Neural progenitor cell (in vitro differentiated cells): ENCODE results near the gene CAPN11. TPM values are rescaled to one million over a fixed set of nuclear protein-coding genes. Genes with fewer than 3 reads are reported as not detected.
"Not testable (repeated sequence)": the region's sequence is repeated elsewhere in the genome, so short reads cannot be mapped to it uniquely, and the experiment has no call there.

Experiments
- DNase-seq: peaks from one replicate; pipeline ENCODE4 v3.0.0-alpha.2; 2016; ENCODE audit warnings: low spot score
- H2AFZ ChIP-seq: fragments of 200-600 bp; sonication (generic); replicated peaks from 2 replicates; pipeline ENCODE4 v1.6.1; 2016; ENCODE audit warnings: antibody characterized with exemption
- H3F3A ChIP-seq: fragments of 200-600 bp; sonication (generic); 2 replicates; pipeline ENCODE4 v1.6.1; 2016; ENCODE audit warnings: antibody characterized with exemption, low read depth
- H3K27ac ChIP-seq: fragments of 200-600 bp; sonication (generic); 2 replicates; pipeline ENCODE4 v1.5.1; 2016; ENCODE audit warnings: mild to moderate bottlenecking
- H3K27me3 ChIP-seq: fragments of 200-600 bp; sonication (generic); 2 replicates; pipeline ENCODE4 v1.6.1; 2016; ENCODE audit warnings: mild to moderate bottlenecking, moderate library complexity
- H3K36me3 ChIP-seq: fragments of 200-600 bp; sonication (generic); 2 replicates; pipeline ENCODE4 v1.5.1; 2016
- H3K4me1 ChIP-seq: fragments of 200-600 bp; sonication (generic); 2 replicates; pipeline ENCODE4 v1.6.1; 2016; ENCODE audit warnings: mixed run types
- H3K4me2 ChIP-seq: fragments of 200-600 bp; sonication (generic); 2 replicates; pipeline ENCODE4 v1.6.1; 2016
- H3K4me3 ChIP-seq: fragments of 200-600 bp; sonication (generic); 2 replicates; pipeline ENCODE4 v1.5.1; 2016
- H3K79me2 ChIP-seq: fragments of 200-600 bp; sonication (generic); 2 replicates; pipeline ENCODE4 v1.6.1; 2016; ENCODE audit warnings: low read depth
- H3K9ac ChIP-seq: fragments of 200-600 bp; sonication (generic); 2 replicates; pipeline ENCODE4 v1.6.1; 2016
- H3K9me3 ChIP-seq: fragments of 200-600 bp; sonication (generic); 2 replicates; pipeline ENCODE4 v1.5.1; 2016; ENCODE audit warnings: low read depth
- H4K20me1 ChIP-seq: fragments of 200-600 bp; sonication (generic); 2 replicates; pipeline ENCODE4 v1.6.1; 2016; ENCODE audit warnings: low read depth
- H3K27ac Mint-ChIP-seq: 3 replicates; pipeline ENCODE4 v1.8.0; 2021; ENCODE audit warnings: mixed read lengths
- H3K27me3 Mint-ChIP-seq: 2 replicates; pipeline ENCODE4 v1.8.0; 2022; ENCODE audit warnings: low read depth, mild to moderate bottlenecking, inconsistent platforms, moderate library complexity, mixed read lengths; ENCODE audit not compliant: insufficient read depth
- H3K36me3 Mint-ChIP-seq: 3 replicates; pipeline ENCODE4 v1.8.0; 2021; ENCODE audit warnings: mixed read lengths
- H3K4me1 Mint-ChIP-seq: 3 replicates; pipeline ENCODE4 v1.8.0; 2021; ENCODE audit warnings: mixed read lengths
- H3K4me3 Mint-ChIP-seq: 3 replicates; pipeline ENCODE4 v1.8.0; 2021; ENCODE audit warnings: mild to moderate bottlenecking, moderate library complexity, mixed read lengths
- H3K9me3 Mint-ChIP-seq: 3 replicates; pipeline ENCODE4 v1.8.0; 2020; ENCODE audit warnings: mixed read lengths
- CTCF ChIP-seq: fragments of 200-600 bp; sonication (generic); IDR thresholded peaks from 2 replicates; pipeline ENCODE4 v1.5.1; 2017; ENCODE audit warnings: antibody characterized with exemption, mild to moderate bottlenecking
- EZH2 ChIP-seq: fragments of 200-600 bp; sonication (generic); IDR thresholded peaks from 2 replicates; pipeline ENCODE4 v1.6.1; 2017; ENCODE audit warnings: antibody characterized with exemption, mild to moderate bottlenecking, moderate library complexity
- EZH2phosphoT487 ChIP-seq: fragments of 200-600 bp; sonication (generic); IDR thresholded peaks from 2 replicates; pipeline ENCODE4 v1.6.1; 2017; ENCODE audit warnings: antibody characterized with exemption
- total RNA-seq: library from RNA; depleted of rRNA; stranded (reverse); fragments of >200 nt; gene quantifications from 2 replicates; pipeline ENCODE4 v1.2.3, GENCODE V29; 2015; ENCODE audit warnings: low replicate concordance

Gene CAPN11
- total RNA-seq, 1 donor from 2014 or later: 0.49 TPM

- H2AFZ ChIP-seq: peak overlapping the region; percentile 100
- H3K27me3 ChIP-seq: no peaks in the 10 kb centered on the region
- H3K9me3 Mint-ChIP-seq: no peaks in the 10 kb centered on the region
- DNase-seq: peak; percentile 25
- TF ChIP-seq EZH2 (no peak), EZH2phosphoT487 (no peak), CTCF (no peak)
- H3F3A ChIP-seq: peaks cover 12% of the 10 kb centered on the region
- H4K20me1 ChIP-seq: no peaks in the 10 kb centered on the region
- H3K9ac ChIP-seq: no peak overlapping the region
- peak overlapping the region; percentile 9 for H3K4me3 Mint-ChIP-seq
- no peaks in the 10 kb centered on the region for H3K79me2 ChIP-seq
- no peaks in the 10 kb centered on the region for H3K36me3 Mint-ChIP-seq
- peaks cover 13% of the 10 kb centered on the region for H3K27me3 Mint-ChIP-seq
- no peaks in the 10 kb centered on the region for H3K36me3 ChIP-seq
- peak overlapping the region; percentile 43 for H3K27ac Mint-ChIP-seq
- no peak overlapping the region for H3K4me3 ChIP-seq
- H3K9me3 ChIP-seq: no peaks in the 10 kb centered on the region
- no peak overlapping the region for H3K27ac ChIP-seq
- H3K4me2 ChIP-seq: peak overlapping the region; percentile 49
- peaks cover 8% of the 10 kb centered on the region for H3K4me1 Mint-ChIP-seq
- peaks cover 9% of the 10 kb centered on the region for H3K4me1 ChIP-seq
Observed at GRCh38 chr6:44192428-44193041, 33.9 kb downstream of the CAPN11 start.

GRCh38 chr6:44193307-44193910 lies 34.8 kb downstream of the CAPN11 start:
- DNase-seq: no peak
- no peaks in the 10 kb centered on the region for H3K9me3 Mint-ChIP-seq
- Histone ChIP-seq H3K4me1 (peaks cover 9% of the 10 kb centered on the region), H3F3A (peaks cover 12% of the 10 kb centered on the region), H3K9me3 (no peaks in the 10 kb centered on the region), H3K4me3 (no peak overlapping the region), H2AFZ (no peak overlapping the region), H3K27ac (no peak overlapping the region), H3K27me3 (no peaks in the 10 kb centered on the region), H4K20me1 (no peaks in the 10 kb centered on the region), H3K9ac (no peak overlapping the region), H3K79me2 (no peaks in the 10 kb centered on the region), H3K4me2 (no peak overlapping the region), H3K36me3 (no peaks in the 10 kb centered on the region)
- peak overlapping the region; percentile 52 for H3K27ac Mint-ChIP-seq
- no peaks in the 10 kb centered on the region for H3K36me3 Mint-ChIP-seq
- peaks cover 13% of the 10 kb centered on the region for H3K27me3 Mint-ChIP-seq
- no peak overlapping the region for H3K4me3 Mint-ChIP-seq
- TF ChIP-seq CTCF (no peak), EZH2 (no peak), EZH2phosphoT487 (no peak)
- peaks cover 8% of the 10 kb centered on the region for H3K4me1 Mint-ChIP-seq

- DNase-seq: no peak
Observed at GRCh38 chr6:44194326-44194725, 35.7 kb downstream of the CAPN11 start.

GRCh38 chr6:44196351-44196750 lies 37.7 kb downstream of the CAPN11 start:
- not testable (repeated sequence) for H3K4me3 ChIP-seq, H3K9me3 Mint-ChIP-seq, H3K36me3 ChIP-seq, H3K27me3 ChIP-seq, H3K9ac ChIP-seq, H3K79me2 ChIP-seq, DNase-seq, H3K27ac ChIP-seq, H3K9me3 ChIP-seq, H4K20me1 ChIP-seq, H3K4me3 Mint-ChIP-seq, H3K4me1 ChIP-seq, H2AFZ ChIP-seq, H3K4me2 ChIP-seq, H3K27ac Mint-ChIP-seq, H3K36me3 Mint-ChIP-seq
- peaks cover 12% of the 10 kb centered on the region for H3F3A ChIP-seq
- Mint-ChIP-seq H3K27me3 (peaks cover 16% of the 10 kb centered on the region), H3K4me1 (peaks cover 15% of the 10 kb centered on the region)

More at GRCh38 chr6:44194326-44194725, 35.7 kb downstream of the CAPN11 start:
- H3K4me3 Mint-ChIP-seq: no peak overlapping the region
- peaks cover 12% of the 10 kb centered on the region for H3F3A ChIP-seq
- H3K9me3 ChIP-seq: no peaks in the 10 kb centered on the region
- H3K4me1 ChIP-seq: peaks cover 9% of the 10 kb centered on the region
- peaks cover 13% of the 10 kb centered on the region for H3K27me3 Mint-ChIP-seq
- no peaks in the 10 kb centered on the region for H3K9me3 Mint-ChIP-seq
- H3K4me1 Mint-ChIP-seq: peaks cover 8% of the 10 kb centered on the region
- H3K79me2 ChIP-seq: no peaks in the 10 kb centered on the region
- no peak overlapping the region for H3K27ac ChIP-seq
- no peaks in the 10 kb centered on the region for H3K36me3 Mint-ChIP-seq
- no peaks in the 10 kb centered on the region for H3K27me3 ChIP-seq
- peak overlapping the region; percentile 64 for H3K27ac Mint-ChIP-seq
- TF ChIP-seq EZH2phosphoT487: no peak
- no peak for TF ChIP-seq CTCF
- TF ChIP-seq EZH2: no peak
- no peak overlapping the region for H3K9ac ChIP-seq
- no peak overlapping the region for H3K4me2 ChIP-seq
- no peak overlapping the region for H3K4me3 ChIP-seq
- no peak overlapping the region for H2AFZ ChIP-seq
- H3K36me3 ChIP-seq: no peaks in the 10 kb centered on the region
- H4K20me1 ChIP-seq: no peaks in the 10 kb centered on the region
